GM12878 (cell line): Measurements from ENCODE around the gene SGIP1. TPM values are rescaled to one million over a fixed set of nuclear protein-coding genes. Genes with fewer than 3 reads are reported as not detected.

Experiments used
- CHD4 ChIP-seq: fragments of 200-600 bp; sonication (generic); IDR thresholded peaks from 2 replicates; pipeline ENCODE4 v1.6.1; 2016; ENCODE audit warnings: mild to moderate bottlenecking
- GABPA ChIP-seq: IDR thresholded peaks from 2 replicates; pipeline ENCODE4 v1.6.1; 2014; ENCODE audit warnings: antibody characterized with exemption, low read depth, mild to moderate bottlenecking, inconsistent platforms
- MYB ChIP-seq: fragments of 150-350 bp; IDR thresholded peaks from 2 replicates; pipeline ENCODE4 v1.6.1; 2014; ENCODE audit warnings: mild to moderate bottlenecking, low read depth, low read length, borderline replicate concordance
- NR2C2 ChIP-seq: IDR thresholded peaks from 2 replicates; pipeline ENCODE4 v1.6.1; 2011; ENCODE audit warnings: borderline replicate concordance, low read depth; ENCODE audit not compliant: control insufficient read depth, insufficient read length
- SIX5 ChIP-seq: IDR thresholded peaks from 2 replicates; pipeline ENCODE4 v1.6.1; 2011; ENCODE audit warnings: mild to moderate bottlenecking, low read depth, low read length, moderate library complexity; ENCODE audit not compliant: severe bottlenecking
- SMARCA5 ChIP-seq: fragments of 450-650 bp; IDR thresholded peaks from 2 replicates; pipeline ENCODE4 v1.6.1; 2017; ENCODE audit warnings: mild to moderate bottlenecking
- YY1 ChIP-seq: IDR thresholded peaks from 2 replicates; pipeline ENCODE4 v1.6.1; 2011; ENCODE audit warnings: low read depth, mild to moderate bottlenecking, low read length
- ZSCAN29 ChIP-seq: fragments of 450-650 bp; IDR thresholded peaks from 2 replicates; pipeline ENCODE4 v1.6.1; 2017; ENCODE audit warnings: mild to moderate bottlenecking, moderate library complexity
- polyA plus RNA-seq, 11 experiments: library from polyadenylated mRNA; depleted of rRNA in 4 of 11; unstranded in 6 of 11; stranded (reverse) in 5 of 11; fragments of >200 nt; fragmentation: Nextera tagmentation in 4 of 11; fragmentation: Illumina TruSeq in 1 of 11; extraction: Ambion mirVana in 4 of 11; extraction: Trizol in 1 of 11; gene quantifications; 1 replicate in 1 of 11; 2 replicates in 10 of 11; pipeline versions ENCODE4 v1.2.1 to v1.2.3, GENCODE V29; 2011 to 2016; ENCODE audit warnings: inconsistent platforms in 2 of 11, missing spikeins in 2 of 11, low read depth in 1 of 11
- total RNA-seq, 4 experiments: library from RNA; depleted of rRNA in 3 of 4; stranded (reverse); fragments of >200 nt in 3 of 4; fragmentation: Illumina TruSeq in 1 of 4; extraction: Trizol in 1 of 4; gene quantifications; 2 replicates each; pipeline versions ENCODE4 v1.2.1 to v1.2.3, GENCODE V29; 2013 to 2021
- TF ChIP-seq, protein P1 (sequence below): fragments of 450-650 bp; IDR thresholded peaks from 2 replicates; pipeline ENCODE4 v1.6.1; 2016; ENCODE audit warnings: mild to moderate bottlenecking
- TF ChIP-seq, protein P2 (sequence below): IDR thresholded peaks from 2 replicates; pipeline ENCODE4 v1.6.1; 2011; ENCODE audit warnings: low read depth, low read length, improper control_type of control experiment, borderline replicate concordance
- TF ChIP-seq, protein P3 (sequence below): fragments of 450-650 bp; IDR thresholded peaks from 2 replicates; pipeline ENCODE4 v1.6.1; 2017; ENCODE audit warnings: antibody characterized with exemption, mild to moderate bottlenecking, moderate library complexity

SGIP1 gene
- total and polyA plus RNA-seq, 10 of the 15 experiments (the other 5 are each of a cell fraction or from before 2014, with no cell fraction given): 0.15 TPM; not detected in 9

DNA sequence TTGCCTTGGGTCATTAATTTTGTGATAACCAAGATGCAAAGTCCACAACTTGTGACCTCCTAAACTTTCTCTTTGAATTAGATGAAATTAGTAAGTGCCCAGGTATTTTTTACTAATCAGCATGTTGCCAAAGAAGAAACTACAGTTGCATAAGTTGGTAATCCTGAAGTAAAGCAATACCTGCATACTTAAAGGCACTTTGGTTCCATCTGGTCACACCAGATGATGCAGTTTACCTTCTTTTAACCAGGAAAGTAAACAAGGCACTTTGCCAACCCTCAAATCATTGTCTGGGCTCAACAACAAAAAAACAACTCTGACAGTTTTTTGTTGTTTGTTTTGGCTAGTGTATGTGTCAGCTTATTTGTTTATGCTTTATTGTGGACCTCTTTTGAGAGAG, 162.8 kb downstream of the SGIP1 start (continued):
- no peak for TF ChIP-seq GABPA
- TF ChIP-seq SMARCA5: no peak
- TF ChIP-seq CHD4: no peak
- TF ChIP-seq, protein P1, sequence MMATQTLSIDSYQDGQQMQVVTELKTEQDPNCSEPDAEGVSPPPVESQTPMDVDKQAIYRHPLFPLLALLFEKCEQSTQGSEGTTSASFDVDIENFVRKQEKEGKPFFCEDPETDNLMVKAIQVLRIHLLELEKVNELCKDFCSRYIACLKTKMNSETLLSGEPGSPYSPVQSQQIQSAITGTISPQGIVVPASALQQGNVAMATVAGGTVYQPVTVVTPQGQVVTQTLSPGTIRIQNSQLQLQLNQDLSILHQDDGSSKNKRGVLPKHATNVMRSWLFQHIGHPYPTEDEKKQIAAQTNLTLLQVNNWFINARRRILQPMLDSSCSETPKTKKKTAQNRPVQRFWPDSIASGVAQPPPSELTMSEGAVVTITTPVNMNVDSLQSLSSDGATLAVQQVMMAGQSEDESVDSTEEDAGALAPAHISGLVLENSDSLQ: no peak
- TF ChIP-seq, protein P2, sequence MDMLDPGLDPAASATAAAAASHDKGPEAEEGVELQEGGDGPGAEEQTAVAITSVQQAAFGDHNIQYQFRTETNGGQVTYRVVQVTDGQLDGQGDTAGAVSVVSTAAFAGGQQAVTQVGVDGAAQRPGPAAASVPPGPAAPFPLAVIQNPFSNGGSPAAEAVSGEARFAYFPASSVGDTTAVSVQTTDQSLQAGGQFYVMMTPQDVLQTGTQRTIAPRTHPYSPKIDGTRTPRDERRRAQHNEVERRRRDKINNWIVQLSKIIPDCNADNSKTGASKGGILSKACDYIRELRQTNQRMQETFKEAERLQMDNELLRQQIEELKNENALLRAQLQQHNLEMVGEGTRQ: no peak
- TF ChIP-seq SIX5: no peak
- TF ChIP-seq, protein P3, sequence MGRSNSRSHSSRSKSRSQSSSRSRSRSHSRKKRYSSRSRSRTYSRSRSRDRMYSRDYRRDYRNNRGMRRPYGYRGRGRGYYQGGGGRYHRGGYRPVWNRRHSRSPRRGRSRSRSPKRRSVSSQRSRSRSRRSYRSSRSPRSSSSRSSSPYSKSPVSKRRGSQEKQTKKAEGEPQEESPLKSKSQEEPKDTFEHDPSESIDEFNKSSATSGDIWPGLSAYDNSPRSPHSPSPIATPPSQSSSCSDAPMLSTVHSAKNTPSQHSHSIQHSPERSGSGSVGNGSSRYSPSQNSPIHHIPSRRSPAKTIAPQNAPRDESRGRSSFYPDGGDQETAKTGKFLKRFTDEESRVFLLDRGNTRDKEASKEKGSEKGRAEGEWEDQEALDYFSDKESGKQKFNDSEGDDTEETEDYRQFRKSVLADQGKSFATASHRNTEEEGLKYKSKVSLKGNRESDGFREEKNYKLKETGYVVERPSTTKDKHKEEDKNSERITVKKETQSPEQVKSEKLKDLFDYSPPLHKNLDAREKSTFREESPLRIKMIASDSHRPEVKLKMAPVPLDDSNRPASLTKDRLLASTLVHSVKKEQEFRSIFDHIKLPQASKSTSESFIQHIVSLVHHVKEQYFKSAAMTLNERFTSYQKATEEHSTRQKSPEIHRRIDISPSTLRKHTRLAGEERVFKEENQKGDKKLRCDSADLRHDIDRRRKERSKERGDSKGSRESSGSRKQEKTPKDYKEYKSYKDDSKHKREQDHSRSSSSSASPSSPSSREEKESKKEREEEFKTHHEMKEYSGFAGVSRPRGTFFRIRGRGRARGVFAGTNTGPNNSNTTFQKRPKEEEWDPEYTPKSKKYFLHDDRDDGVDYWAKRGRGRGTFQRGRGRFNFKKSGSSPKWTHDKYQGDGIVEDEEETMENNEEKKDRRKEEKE: no peak
- TF ChIP-seq MYB: no peak
- TF ChIP-seq YY1: no peak
- TF ChIP-seq ZSCAN29: no peak
- no peak for TF ChIP-seq NR2C2
- TF ChIP-seq, all 136 proteins: peak for 0
